SJSA1 (cell line): ENCODE measurements around the gene SPRED1. TPM values are rescaled to one million over a fixed set of nuclear protein-coding genes. Genes with fewer than 3 reads are reported as not detected.
"Not testable (repeated sequence)": the region's sequence is repeated elsewhere in the genome, so short reads cannot be mapped to it uniquely, and the experiment has no call there.

Experiments used
- DNase-seq, 2 experiments: peaks; one replicate each; pipeline ENCODE4 v3.0.0-alpha.2; 2015 to 2020; ENCODE audit warnings: low spot score in 2 of 2, low read depth in 1 of 2
- H3K27ac ChIP-seq: fragments of 250-450 bp; sonication (Bioruptor Pico); 2 replicates; pipeline ENCODE4 v1.5.1; 2020; ENCODE audit warnings: mild to moderate bottlenecking, moderate library complexity
- H3K27me3 ChIP-seq: fragments of 250-450 bp; sonication (Bioruptor Pico); replicated peaks from 2 replicates; pipeline ENCODE4 v1.5.1; 2020; ENCODE audit warnings: mild to moderate bottlenecking, moderate library complexity
- H3K36me3 ChIP-seq: fragments of 250-450 bp; sonication (Bioruptor Pico); 2 replicates; pipeline ENCODE4 v1.5.1; 2020; ENCODE audit warnings: mild to moderate bottlenecking
- H3K4me1 ChIP-seq: fragments of 250-450 bp; sonication (Bioruptor Pico); replicated peaks from 2 replicates; pipeline ENCODE4 v1.6.1; 2021; ENCODE audit warnings: mild to moderate bottlenecking
- H3K4me3 ChIP-seq: fragments of 250-450 bp; sonication (Bioruptor Pico); 2 replicates; pipeline ENCODE4 v1.5.1; 2020; ENCODE audit warnings: mild to moderate bottlenecking
- H3K9me3 ChIP-seq: fragments of 250-450 bp; sonication (Bioruptor Pico); replicated peaks from 2 replicates; pipeline ENCODE4 v1.5.1; 2020; ENCODE audit warnings: mild to moderate bottlenecking
- total RNA-seq: library from RNA; depleted of rRNA; stranded (reverse); fragments of >200 nt; shearing (Covaris generic); gene quantifications from 2 replicates; pipeline ENCODE4 v1.2.3, GENCODE V29; 2014

The SPRED1 gene
- total RNA-seq, 1 experiment from 2014 or later: 32.9 TPM

DNA sequence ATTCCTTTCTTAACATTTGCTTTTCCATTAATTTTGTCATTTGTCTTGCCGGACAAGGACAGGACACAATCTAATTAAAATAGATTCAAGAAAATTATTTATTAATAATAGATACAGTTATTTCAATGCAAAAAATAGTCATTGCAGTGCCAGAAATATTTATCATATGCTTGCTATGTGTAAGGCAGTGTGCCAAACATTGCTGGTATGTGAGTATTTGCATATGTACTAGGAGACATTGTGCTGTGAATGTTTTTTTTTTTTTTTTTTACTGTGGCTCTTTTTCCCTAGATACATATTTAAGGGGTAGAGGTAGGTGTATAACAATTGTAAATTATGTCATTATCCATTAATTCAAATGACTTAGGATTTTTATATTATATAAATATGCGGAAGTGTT, 23.3 kb downstream of the SPRED1 start:
- H3K36me3 ChIP-seq: peaks cover 14% of the 10 kb centered on the region; the same call in 1 of the 2 replicates
- no peaks in the 10 kb centered on the region for H3K4me1 ChIP-seq
- H3K9me3 ChIP-seq: no peaks in the 10 kb centered on the region
- H3K27ac ChIP-seq: no peak overlapping the region
- no peaks in the 10 kb centered on the region for H3K27me3 ChIP-seq
- no peak for DNase-seq
- no peak overlapping the region for H3K4me3 ChIP-seq

- not testable (repeated sequence) for H3K27me3 ChIP-seq, H3K36me3 ChIP-seq, H3K4me1 ChIP-seq, H3K4me3 ChIP-seq, H3K9me3 ChIP-seq, H3K27ac ChIP-seq, DNase-seq
Observed at GRCh38 chr15:38277281-38277680, 24.6 kb downstream of the SPRED1 start.

GRCh38 chr15:38281031-38281430, 28.4 kb downstream of the SPRED1 start:
- Histone ChIP-seq H3K9me3 (no peaks in the 10 kb centered on the region), H3K4me1 (peaks cover 25% of the 10 kb centered on the region), H3K4me3 (no peak overlapping the region), H3K27ac (no peak overlapping the region), H3K36me3 (0 out of 2 replicates have a peak, but pooled peaks cover 5% of the 10 kb centered on the region), H3K27me3 (no peaks in the 10 kb centered on the region)
- no peak for DNase-seq

DNA sequence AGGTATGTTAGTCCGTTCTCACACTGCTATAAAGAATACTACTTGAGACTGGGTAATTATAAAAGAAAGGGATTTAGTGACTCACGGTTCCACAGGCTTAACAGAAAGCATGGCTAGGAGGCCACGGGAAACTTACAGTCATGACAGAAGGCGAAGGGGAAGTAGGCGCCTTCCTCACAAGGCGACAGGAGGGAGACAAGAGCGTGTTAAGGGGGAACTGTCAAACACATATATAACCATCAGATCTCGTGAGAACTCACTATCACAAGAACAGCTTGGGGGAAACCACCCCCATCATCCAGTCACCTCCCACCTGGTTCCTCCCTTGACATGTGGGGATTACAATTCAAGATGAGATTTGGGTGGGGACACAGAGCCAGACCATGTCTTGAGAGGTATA, 30.4 kb downstream of the SPRED1 start:
- Histone ChIP-seq H3K4me3 (no peak overlapping the region), H3K27me3 (no peaks in the 10 kb centered on the region), H3K4me1 (peaks cover 25% of the 10 kb centered on the region), H3K9me3 (no peaks in the 10 kb centered on the region), H3K36me3 (0 out of 2 replicates have a peak, but pooled peaks cover 8% of the 10 kb centered on the region), H3K27ac (no peak overlapping the region)
- DNase-seq: peak in 1 of 2 experiments; percentile 9

- no peaks in the 10 kb centered on the region for H3K9me3 ChIP-seq
- H3K27me3 ChIP-seq: no peaks in the 10 kb centered on the region
- H3K4me3 ChIP-seq: no peak overlapping the region
- H3K27ac ChIP-seq: no peak overlapping the region
- peaks cover 23% of the 10 kb centered on the region for H3K36me3 ChIP-seq
- DNase-seq: no peak
- H3K4me1 ChIP-seq: peaks cover 25% of the 10 kb centered on the region
Observed at GRCh38 chr15:38285456-38285855, 32.8 kb downstream of the SPRED1 start.

DNA sequence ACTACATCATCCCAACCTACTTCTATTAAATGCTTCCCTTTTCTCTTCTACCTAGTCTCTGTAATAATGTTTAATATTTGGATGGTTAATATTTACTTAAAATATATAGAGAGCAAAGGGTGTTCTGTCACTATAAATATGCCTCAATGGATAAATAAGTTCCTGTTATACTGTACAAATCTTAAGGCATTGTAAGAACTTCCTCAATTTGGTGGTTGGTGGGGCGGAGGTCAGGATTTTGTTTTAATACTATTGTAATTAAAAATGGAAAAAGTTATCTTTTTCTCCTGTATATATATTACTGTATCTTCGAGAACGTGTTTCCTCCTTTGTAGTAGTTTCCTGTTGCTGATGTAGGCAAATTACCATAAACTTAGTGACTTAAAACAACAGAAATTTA, 41.5 kb downstream of the SPRED1 start:
- Histone ChIP-seq H3K27me3 (no peaks in the 10 kb centered on the region), H3K9me3 (no peaks in the 10 kb centered on the region), H3K4me3 (no peak overlapping the region), H3K27ac (no peak overlapping the region), H3K36me3 (peaks cover 31% of the 10 kb centered on the region), H3K4me1 (peaks cover 11% of the 10 kb centered on the region)
- DNase-seq: no peak

GRCh38 chr15:38297623-38298388, 45.2 kb downstream of the SPRED1 start:
- Histone ChIP-seq H3K9me3 (no peaks in the 10 kb centered on the region), H3K4me3 (no peak overlapping the region), H3K27me3 (no peaks in the 10 kb centered on the region), H3K36me3 (peaks cover 11% of the 10 kb centered on the region), H3K4me1 (peaks cover 17% of the 10 kb centered on the region), H3K27ac (no peak overlapping the region)
- DNase-seq: no peak

DNA sequence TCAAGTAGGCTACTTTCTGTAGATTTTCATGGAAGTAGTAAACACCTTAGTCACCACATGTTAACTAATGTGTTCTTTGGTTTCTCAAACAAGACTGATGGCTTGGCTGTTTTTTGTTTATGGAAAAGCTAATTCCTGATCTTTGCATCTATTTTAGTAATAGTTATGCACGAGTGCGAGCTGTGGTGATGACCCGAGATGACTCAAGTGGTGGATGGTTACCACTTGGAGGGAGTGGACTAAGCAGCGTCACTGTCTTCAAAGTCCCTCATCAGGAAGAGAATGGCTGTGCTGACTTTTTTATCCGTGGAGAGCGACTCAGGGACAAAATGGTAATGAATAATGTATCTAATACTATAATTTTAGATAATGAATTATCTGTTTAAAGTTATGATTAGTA, 46.6 kb downstream of the SPRED1 start:
- Histone ChIP-seq H3K27ac (no peak overlapping the region), H3K4me1 (peaks cover 17% of the 10 kb centered on the region)

DNA sequence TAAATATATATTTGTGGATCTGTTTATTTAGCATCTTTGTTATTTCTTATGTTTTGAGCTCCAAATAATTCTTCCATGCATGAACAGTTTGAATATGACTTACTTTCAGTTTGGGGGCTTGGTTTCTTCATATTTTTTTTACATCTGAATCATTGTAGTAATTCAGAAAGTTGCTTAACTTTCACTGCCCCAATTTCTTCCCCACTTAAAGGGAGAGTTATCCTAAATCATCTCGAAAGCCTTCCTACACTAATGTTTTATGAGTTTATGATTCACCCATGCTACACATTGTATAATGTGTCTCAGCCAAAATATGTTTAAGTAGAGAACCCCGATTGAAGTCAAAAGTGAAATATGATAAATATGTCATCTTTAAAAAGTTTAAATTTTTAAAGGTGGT, 47.8 kb downstream of the SPRED1 start:
- no peaks in the 10 kb centered on the region for H3K9me3 ChIP-seq
- 0 out of 2 replicates have a peak overlapping the region, but pooled peaks have one; percentile 1 for H3K27ac ChIP-seq
- no peak for DNase-seq
- peaks cover 17% of the 10 kb centered on the region for H3K4me1 ChIP-seq
- H3K4me3 ChIP-seq: no peak overlapping the region
- no peaks in the 10 kb centered on the region for H3K27me3 ChIP-seq
- peaks cover 11% of the 10 kb centered on the region for H3K36me3 ChIP-seq

More for the DNA sequence above, 46.6 kb downstream of the SPRED1 start:
- no peak for DNase-seq
- no peaks in the 10 kb centered on the region for H3K27me3 ChIP-seq
- no peaks in the 10 kb centered on the region for H3K9me3 ChIP-seq
- H3K4me3 ChIP-seq: no peak overlapping the region
- peaks cover 11% of the 10 kb centered on the region for H3K36me3 ChIP-seq

DNA sequence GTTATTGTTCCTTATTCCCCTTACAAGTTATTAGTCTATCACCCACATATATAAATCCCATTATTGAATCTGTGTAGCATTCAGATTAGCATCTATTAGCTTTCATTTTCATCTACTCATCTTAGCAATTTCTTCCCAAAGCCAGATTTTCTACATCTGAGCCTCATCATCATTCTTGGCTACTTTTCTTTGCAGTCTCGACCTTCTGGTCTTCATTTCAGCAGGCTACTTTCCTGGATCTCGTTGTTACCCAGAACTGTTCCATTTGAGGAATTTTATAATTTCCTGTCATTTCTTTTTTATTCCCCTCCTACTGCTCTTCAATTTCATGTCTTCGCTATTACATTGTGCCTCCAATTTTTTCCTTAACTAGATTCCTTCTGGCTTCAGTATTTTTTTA, 51.8 kb downstream of the SPRED1 start:
- Histone ChIP-seq H3K27me3 (no peaks in the 10 kb centered on the region), H3K4me3 (no peak overlapping the region), H3K27ac (no peak overlapping the region), H3K36me3 (peaks cover 27% of the 10 kb centered on the region), H3K9me3 (no peaks in the 10 kb centered on the region), H3K4me1 (0 out of 2 replicates have a peak, but pooled peaks cover 5% of the 10 kb centered on the region)
- no peak for DNase-seq

- Histone ChIP-seq H3K36me3 (peaks cover 24% of the 10 kb centered on the region), H3K27ac (no peak overlapping the region), H3K4me1 (no peaks in the 10 kb centered on the region), H3K9me3 (no peaks in the 10 kb centered on the region), H3K27me3 (no peaks in the 10 kb centered on the region), H3K4me3 (no peak overlapping the region)
- DNase-seq: no peak
Observed at GRCh38 chr15:38307251-38307650, 54.6 kb downstream of the SPRED1 start.

GRCh38 chr15:38307861-38308641, 55.4 kb downstream of the SPRED1 start:
- H3K27ac ChIP-seq: no peak overlapping the region

DNA sequence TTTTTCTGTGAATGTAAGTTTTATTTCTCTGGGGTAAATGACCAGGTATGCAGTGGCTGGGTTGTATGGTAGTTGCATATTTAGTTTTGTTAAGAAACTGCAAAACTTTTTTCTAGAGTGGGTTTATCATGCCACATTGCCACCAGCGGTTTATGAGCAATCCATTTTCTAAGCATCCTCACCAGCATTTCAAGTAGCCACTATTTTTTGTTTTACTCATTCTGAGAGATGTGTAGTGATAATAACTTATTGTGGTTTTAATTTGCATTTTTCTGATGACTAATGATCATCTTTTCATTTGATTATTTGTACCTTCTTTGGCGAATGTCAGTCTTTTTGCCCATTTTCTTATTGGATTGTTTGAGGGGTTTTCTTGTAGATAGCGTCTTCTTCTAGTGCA, 56.2 kb downstream of the SPRED1 start:
- Histone ChIP-seq H3K4me1 (no peaks in the 10 kb centered on the region), H3K27me3 (no peaks in the 10 kb centered on the region), H3K4me3 (no peak overlapping the region), H3K36me3 (peaks cover 19% of the 10 kb centered on the region), H3K9me3 (no peaks in the 10 kb centered on the region), H3K27ac (no peak overlapping the region)
- DNase-seq: no peak

More at GRCh38 chr15:38307861-38308641, 55.4 kb downstream of the SPRED1 start:
- Histone ChIP-seq H3K36me3 (peaks cover 19% of the 10 kb centered on the region), H3K4me1 (no peaks in the 10 kb centered on the region), H3K27me3 (no peaks in the 10 kb centered on the region), H3K4me3 (no peak overlapping the region), H3K9me3 (no peaks in the 10 kb centered on the region)
- DNase-seq: no peak

DNA sequence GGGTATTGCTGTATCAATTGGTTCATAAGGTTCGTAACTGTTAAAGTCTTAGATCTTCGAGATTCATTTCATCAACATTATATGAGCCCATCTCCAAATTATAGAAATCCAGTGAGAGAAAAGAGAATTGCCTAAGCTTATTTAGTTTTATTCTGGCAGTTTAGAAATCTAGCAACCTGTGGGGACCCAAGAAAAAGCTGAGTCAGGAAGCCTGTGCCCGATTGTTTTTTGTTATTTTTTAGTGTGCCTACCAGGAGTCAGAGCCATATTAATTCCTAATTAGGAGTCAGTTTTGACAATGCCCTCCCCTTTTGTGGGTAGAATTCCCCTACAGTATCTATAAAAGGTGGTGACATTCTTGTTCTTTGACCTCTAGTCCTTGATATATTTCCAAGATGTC, 59.6 kb downstream of the SPRED1 start:
- Histone ChIP-seq H3K27me3 (no peaks in the 10 kb centered on the region), H3K4me1 (no peaks in the 10 kb centered on the region), H3K27ac (no peak overlapping the region), H3K4me3 (no peak overlapping the region), H3K36me3 (peaks cover 11% of the 10 kb centered on the region; the same call in 1 of the 2 replicates), H3K9me3 (no peaks in the 10 kb centered on the region)
- no peak for DNase-seq
